GM12874 (cell line): ENCODE data around the gene ARL2BP.

Experiments
- TF ChIP-seq, protein P1 (sequence below): IDR thresholded peaks from 2 replicates; pipeline ENCODE4 v1.5.1; 2011; ENCODE audit warnings: low read depth, mild to moderate bottlenecking, control low read depth, low read length, moderate library complexity; ENCODE audit not compliant: insufficient read depth

Gene ARL2BP

DNA sequence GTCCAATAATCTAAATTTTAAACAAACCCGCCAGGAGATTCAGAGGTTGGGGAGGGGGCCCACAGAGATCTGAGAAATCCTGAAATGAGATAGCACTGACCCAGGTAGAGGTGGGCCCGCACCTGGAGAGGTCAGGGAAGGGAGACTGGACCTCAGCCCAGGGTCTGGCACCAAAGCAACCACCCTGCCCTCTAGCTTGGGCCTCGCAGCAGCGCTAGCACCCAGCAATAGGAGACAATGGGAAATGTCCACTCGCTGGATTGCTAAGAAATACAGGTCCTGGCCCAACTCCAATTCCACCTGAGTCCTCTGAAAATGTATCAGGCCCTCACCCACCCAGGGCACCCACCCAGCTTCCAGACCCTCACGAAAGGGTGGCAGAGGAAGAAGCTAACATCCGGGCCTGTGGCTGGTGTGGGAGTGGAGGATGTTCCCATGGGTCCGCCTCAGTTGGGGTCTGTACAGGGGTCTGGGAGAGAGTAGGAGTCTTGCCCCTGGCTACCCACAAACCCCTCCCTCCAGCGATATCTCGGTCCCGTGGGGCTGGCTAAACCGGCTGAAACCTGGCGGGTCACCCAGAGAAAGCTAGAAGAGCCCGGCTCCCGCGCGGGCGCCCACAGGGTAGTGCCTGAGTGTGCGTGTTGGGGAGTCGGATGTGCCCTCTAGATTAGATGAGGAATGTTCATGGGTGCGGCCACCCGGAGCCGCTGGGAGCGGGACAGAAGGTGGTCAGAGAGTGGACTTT, 38.3 kb downstream of the ARL2BP start:
- TF ChIP-seq, protein P1, sequence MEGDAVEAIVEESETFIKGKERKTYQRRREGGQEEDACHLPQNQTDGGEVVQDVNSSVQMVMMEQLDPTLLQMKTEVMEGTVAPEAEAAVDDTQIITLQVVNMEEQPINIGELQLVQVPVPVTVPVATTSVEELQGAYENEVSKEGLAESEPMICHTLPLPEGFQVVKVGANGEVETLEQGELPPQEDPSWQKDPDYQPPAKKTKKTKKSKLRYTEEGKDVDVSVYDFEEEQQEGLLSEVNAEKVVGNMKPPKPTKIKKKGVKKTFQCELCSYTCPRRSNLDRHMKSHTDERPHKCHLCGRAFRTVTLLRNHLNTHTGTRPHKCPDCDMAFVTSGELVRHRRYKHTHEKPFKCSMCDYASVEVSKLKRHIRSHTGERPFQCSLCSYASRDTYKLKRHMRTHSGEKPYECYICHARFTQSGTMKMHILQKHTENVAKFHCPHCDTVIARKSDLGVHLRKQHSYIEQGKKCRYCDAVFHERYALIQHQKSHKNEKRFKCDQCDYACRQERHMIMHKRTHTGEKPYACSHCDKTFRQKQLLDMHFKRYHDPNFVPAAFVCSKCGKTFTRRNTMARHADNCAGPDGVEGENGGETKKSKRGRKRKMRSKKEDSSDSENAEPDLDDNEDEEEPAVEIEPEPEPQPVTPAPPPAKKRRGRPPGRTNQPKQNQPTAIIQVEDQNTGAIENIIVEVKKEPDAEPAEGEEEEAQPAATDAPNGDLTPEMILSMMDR = no peak

DNA sequence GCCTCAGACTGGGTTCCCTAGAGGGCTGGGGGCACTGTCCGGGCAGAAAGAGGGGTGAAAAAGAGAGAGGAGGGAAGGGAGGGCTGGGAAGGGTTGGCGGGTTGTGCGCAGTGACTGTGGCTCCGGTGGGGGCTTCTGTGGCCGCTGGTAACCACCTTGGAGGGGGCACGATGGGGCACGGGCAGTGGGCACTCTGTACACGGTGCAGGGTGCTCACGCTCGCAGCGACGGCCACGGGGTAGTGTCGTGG, 38.8 kb downstream of the ARL2BP start:
- TF ChIP-seq, protein P1 = no peak

DNA sequence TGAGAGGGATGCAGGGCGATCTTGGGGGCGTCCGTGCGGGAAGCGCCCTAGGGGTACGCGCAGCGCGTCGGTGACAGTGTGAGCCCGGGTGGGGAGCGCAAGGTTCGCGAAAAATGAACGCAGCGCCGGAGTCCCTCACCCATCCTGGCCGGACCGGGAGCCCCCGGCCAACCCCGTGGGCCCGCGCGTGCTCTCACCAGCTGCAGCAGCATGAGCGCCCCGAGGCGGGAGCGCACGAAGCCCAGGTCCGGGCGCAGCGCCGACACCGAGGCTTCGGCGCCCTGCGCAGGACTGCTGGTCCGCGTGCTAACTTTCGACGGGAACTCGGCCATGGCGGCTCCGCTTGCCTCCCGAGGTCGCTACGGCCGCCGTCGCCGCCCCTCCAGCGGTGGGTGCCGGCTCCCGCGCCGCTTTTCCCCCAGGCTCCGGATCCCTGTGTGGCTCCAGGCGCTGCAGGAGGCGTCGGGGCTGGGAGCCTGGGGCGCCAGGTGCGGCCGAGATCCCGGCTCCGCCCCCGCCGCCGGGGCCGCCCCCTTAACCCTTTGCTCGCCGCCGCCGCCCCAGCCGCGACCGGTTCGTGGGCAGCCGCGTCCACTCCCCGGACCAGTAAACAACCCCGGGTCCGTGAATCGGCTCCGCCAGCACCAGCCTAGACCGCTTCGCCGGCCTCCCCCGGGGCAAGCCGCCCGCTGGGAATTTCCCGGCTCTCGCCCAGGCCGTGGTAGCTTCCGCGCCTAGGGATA, 39.3 kb downstream of the ARL2BP start, which contains the start of gene PLLP:
TSS of gene PLLP (minus strand) at position 464 of the 743 bp plus-strand sequence. CDS start at position 332, 132 bp downstream.
- TF ChIP-seq, protein P1 = no peak

DNA sequence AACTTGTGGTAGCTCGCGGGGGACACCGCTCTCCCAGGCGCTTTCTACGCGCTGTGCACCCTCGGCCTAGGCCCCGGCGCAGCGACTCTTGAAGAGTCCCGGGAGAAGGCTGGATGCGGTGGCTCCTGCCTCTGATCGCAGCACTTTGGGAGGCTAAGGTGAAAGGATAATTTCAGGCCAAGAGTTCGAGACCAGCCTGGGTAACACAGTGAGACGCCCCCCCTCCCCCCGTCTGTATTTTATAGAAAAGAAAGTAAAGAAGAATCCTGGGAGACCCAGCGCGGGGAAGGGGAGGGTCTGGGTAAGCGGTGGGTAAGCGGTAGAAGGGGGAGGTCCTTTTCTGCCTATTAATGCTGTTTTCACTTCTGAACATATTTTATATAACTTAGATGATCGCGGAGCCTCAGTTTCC, 39.9 kb downstream of the ARL2BP start:
- TF ChIP-seq, protein P1 = no peak

DNA sequence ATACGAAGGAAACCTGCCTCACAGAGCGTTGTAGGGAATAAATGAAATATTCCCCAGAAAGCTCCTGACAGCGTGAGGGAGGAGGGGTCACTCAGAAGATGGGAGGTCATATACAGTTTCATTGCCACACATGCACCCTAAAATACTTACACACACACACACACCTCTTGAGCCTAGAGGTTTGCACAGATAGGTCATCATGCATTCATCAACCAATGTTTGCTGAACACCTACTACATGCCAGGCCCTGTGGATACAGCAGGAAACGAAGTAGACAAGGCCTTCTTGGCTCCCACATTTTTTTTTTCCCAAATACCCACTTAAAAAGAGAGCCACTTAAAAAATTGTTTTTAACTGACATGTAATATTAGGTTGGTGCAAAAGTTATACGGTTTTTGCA, 40.3 kb downstream of the ARL2BP start:
- TF ChIP-seq, protein P1 = no peak

DNA sequence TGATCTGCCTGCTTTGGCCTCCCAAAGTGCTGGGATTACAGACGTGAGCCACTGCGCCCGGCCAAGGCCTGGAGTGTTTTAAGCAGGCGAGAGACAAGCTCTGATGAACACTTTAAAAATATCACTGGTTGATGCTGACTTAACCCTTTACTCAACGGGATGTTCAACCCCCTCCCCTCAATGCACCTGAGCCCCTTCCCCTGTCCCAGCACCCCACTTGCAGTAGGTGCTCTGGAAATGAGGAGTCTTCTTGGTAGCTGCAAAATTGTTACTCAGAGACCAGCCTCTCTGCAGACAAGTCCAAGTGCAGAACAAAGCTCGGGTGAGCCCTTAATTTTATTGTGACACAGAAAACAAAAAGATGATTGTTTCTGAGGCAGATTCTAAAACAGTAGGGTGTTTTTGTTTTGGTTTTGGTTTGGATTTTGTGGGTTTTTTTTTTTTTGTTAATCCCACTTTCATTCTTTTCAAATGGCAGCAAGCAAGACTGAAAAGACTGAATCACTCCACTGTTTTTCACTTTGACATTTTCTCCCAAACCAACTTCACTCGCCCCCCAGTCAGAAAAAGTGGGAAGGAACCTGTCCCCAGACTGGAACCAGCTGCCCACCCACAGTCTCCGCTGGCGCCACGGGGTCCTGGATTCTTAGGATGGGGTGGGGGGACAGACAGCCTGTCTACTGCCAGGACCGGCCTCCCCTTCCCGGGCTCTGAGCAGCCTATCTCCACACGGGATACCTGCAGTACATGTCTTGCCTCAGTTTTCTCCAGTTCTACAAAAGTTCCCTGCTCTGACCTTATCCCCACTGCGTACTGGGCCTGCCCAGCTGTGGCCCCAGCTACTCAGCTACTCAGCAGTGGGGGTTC, 44.6 kb downstream of the ARL2BP start:
- TF ChIP-seq, protein P1 = no peak

DNA sequence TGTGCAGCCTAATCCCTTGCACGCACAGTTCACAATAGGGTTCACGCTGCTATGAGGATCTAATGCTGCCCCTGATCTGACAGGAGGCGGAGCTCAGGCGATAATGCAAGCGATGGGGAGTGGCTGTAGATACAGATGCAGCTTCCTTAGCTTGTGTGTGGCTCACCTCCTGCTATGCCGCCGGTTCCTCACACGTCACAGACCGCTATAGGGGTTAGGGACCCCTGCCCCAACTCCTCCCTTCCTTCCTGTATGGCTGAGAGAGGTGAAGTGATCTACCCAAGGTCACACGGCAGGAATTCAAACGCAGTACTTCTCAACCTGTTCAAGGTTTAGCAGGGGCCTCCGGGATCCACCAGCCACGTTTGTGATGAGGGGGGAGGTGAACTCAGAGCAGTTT, 52.8 kb downstream of the ARL2BP start:
- TF ChIP-seq, protein P1 = no peak
